ENCODE results near the gene FLVCR1. TPM values are rescaled to one million over a fixed set of nuclear protein-coding genes. Genes with fewer than 3 reads are reported as not detected.
A peak's percentile ranks its signal among the peaks of the same experiment; 100 is the strongest.

FLVCR1 gene
- total RNA-seq, 4 donors from 2014 or later = 2.0 to 28.9 (median 7.6) TPM

GRCh38 chr1:212853658-212854057 is 4.4 kb upstream of the FLVCR1 start:
- H3K4me3 ChIP-seq = no peak overlapping the region
- no peak for DNase-seq
- intact Hi-C loops (cut with DNase I; ENCODE audit: low total_unique reads) = no loop called here
- no peaks in the 10 kb centered on the region for H3K9me3 ChIP-seq
- no peaks in the 10 kb centered on the region for H3K4me1 ChIP-seq
- H3K36me3 ChIP-seq = no peaks in the 10 kb centered on the region
- H3K27ac ChIP-seq = no peak overlapping the region
- H3K27me3 ChIP-seq = no peaks in the 10 kb centered on the region
- TF ChIP-seq CTCF (IDR thresholded peaks at IDR 0.05) (no peak), POLR2A (IDR thresholded peaks at IDR 0.05) (no peak)

GRCh38 chr1:212856755-212857154 is 1.3 kb upstream of the FLVCR1 start:
- H3K4me3 ChIP-seq = no peak overlapping the region
- no peaks in the 10 kb centered on the region for H3K4me1 ChIP-seq
- H3K36me3 ChIP-seq = no peaks in the 10 kb centered on the region
- no peaks in the 10 kb centered on the region for H3K9me3 ChIP-seq
- no peak for DNase-seq
- H3K27me3 ChIP-seq = no peaks in the 10 kb centered on the region
- H3K27ac ChIP-seq = no peak overlapping the region
- TF ChIP-seq CTCF (IDR thresholded peaks at IDR 0.05) (no peak), POLR2A (IDR thresholded peaks at IDR 0.05) (no peak)
- intact Hi-C loops (cut with DNase I; ENCODE audit: low total_unique reads) = no loop called here

- peak in 1 of 2 donors; percentile 16 for DNase-seq
- Histone ChIP-seq H3K27ac (peak overlapping the region; percentile 93 to 95), H3K9me3 (no peaks in the 10 kb centered on the region), H3K27me3 (no peaks in the 10 kb centered on the region), H3K4me3 (peak overlapping the region; percentile 93 to 99), H3K4me1 (no peaks in the 10 kb centered on the region), H3K36me3 (no peaks in the 10 kb centered on the region)
- intact Hi-C loops (cut with DNase I; ENCODE audit: low total_unique reads) = no loop called here
- TF ChIP-seq CTCF (IDR thresholded peaks at IDR 0.05) (no peak), POLR2A (IDR thresholded peaks at IDR 0.05) (no peak)
Observed at GRCh38 chr1:212858461-212859265, 588 bp downstream of the FLVCR1 start.

GRCh38 chr1:212860713-212861581 is 2.9 kb downstream of the FLVCR1 start:
- Histone ChIP-seq H3K4me1 (no peaks in the 10 kb centered on the region), H3K36me3 (no peaks in the 10 kb centered on the region), H3K27ac (no peak overlapping the region), H3K4me3 (no peak overlapping the region), H3K9me3 (no peaks in the 10 kb centered on the region), H3K27me3 (no peaks in the 10 kb centered on the region)
- DNase-seq = no peak
- intact Hi-C loops (cut with DNase I; ENCODE audit: low total_unique reads) = no loop called here
- TF ChIP-seq CTCF (IDR thresholded peaks at IDR 0.05) = no peak
- no peak for TF ChIP-seq POLR2A (IDR thresholded peaks at IDR 0.05)

Measured in uterus (tissue), 4 donors.